ENCODE results near the gene CSTPP1. TPM values are rescaled to one million over a fixed set of nuclear protein-coding genes. Genes with fewer than 3 reads are reported as not detected.

Gene CSTPP1
- total and polyA plus RNA-seq, 2 of the 4 experiments (the other 2 are of a cell fraction): 22.0 to 35.7 TPM

DNA sequence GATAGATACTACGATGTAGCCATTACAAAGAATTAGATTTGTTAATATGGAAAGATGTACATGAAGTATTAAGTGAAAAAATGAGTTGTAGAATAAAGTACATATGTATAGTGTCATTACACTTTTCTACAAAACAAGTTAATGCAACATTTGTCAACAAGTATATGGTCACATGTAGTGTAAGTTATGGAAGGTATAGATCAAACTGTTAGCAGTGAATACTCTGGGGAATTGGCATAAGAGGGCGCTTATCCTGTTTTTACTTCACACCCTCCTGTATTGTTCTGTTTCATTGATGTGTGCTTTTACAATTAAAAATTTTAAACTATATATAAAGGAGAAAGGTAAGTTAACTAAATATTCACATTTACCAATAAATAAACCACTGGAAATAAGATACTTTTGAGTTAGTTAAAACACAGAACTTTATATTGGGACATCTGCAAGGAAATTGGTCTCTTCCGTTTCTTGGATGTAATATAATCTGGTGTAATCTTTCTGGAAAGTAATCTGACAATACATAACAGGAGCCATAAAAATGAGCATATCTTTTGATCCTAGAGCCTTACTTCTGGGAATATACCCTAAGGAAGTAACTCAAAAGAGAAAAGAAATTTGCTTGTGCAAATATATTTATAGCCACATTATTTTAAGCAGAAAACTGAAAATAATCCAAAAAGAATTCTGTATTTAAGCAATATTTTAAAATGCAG is 34.5 kb downstream of the CSTPP1 start:
- Histone ChIP-seq H3K9me1 (ENCODE audit: insufficient read depth, low read length) (no peaks in the 10 kb centered on the region; the same call in 1 of the 2 replicates), H3K14ac (replicated peaks; ENCODE audit: low read depth, low read length) (no peak overlapping the region), H3K79me1 (ENCODE audit: low read depth in 1 of 2, low read length in 2 of 2) (no peaks in the 10 kb centered on the region; a peak in 1 of 4 replicates), H4K5ac (ENCODE audit: low read depth, low read length) (no peak overlapping the region), H3K27me3 (ENCODE audit: control insufficient read depth, insufficient read depth, low read length) (no peaks in the 10 kb centered on the region), H2BK20ac (ENCODE audit: low read depth, low read length) (no peak overlapping the region), H4K91ac (ENCODE audit: insufficient read depth, low read depth, low read length) (no peak overlapping the region), H2AK9ac (replicated peaks; ENCODE audit: low read depth, low read length, poor library complexity) (no peak overlapping the region), H3K27ac (ENCODE audit: insufficient read depth, low read length) (no peak overlapping the region), H3K9me3 (ENCODE audit: control insufficient read depth, insufficient read depth, low read length) (no peaks in the 10 kb centered on the region), H2BK5ac (ENCODE audit: low read depth, low read length, poor library complexity, severe bottlenecking) (no peak overlapping the region), H3K4me3 (ENCODE audit: insufficient read depth, low read depth, low read length) (no peak overlapping the region), H4K8ac (ENCODE audit: low read depth in 2 of 2, low read length in 2 of 2) (no peak overlapping the region), H3K4me2 (ENCODE audit: low read depth, low read length) (no peak overlapping the region), H3K18ac (ENCODE audit: low read depth, low read length) (no peak overlapping the region), H4K20me1 (ENCODE audit: insufficient read depth, low read length) (no peaks in the 10 kb centered on the region), H3K36me3 (ENCODE audit: control insufficient read depth, insufficient read depth, low read length) (no peaks in the 10 kb centered on the region), H2AFZ (replicated peaks; ENCODE audit: low read length, poor library complexity) (no peak overlapping the region), H3K4me1 (ENCODE audit: control insufficient read depth, insufficient read depth, low read length) (no peaks in the 10 kb centered on the region), H3K23ac (ENCODE audit: low read depth, low read length) (no peak overlapping the region), H3K4ac (ENCODE audit: low read depth, low read length) (no peak overlapping the region), H2AK5ac (ENCODE audit: low read depth, low read length) (no peak overlapping the region), H3K56ac (ENCODE audit: extremely low read depth, insufficient read depth, low read length) (no peak overlapping the region), H2BK120ac (ENCODE audit: low read depth, low read length) (no peak overlapping the region), H2BK15ac (ENCODE audit: low read depth, low read length) (no peak overlapping the region), H3K9ac (ENCODE audit: low read depth, low read length) (no peak overlapping the region)
- CTCF ChIA-PET: no interaction called here
- dilution Hi-C loops (cut with HindIII; ENCODE audit: low sequenced_read_pairs, unreplicated experiment): no loop called here
- in situ Hi-C loops (cut with MboI; ENCODE audit: low sequenced_read_pairs): no loop called here
- ATAC-seq (ENCODE audit: low read depth): no peak
- BruUV-seq (replicated peaks): no TSS peak
- POLR2A ChIA-PET (ENCODE audit: unreplicated experiment): no interaction called here
- no peak for TF ChIP-seq MXI1 (IDR thresholded peaks at IDR 0.05; ENCODE audit: borderline replicate concordance, low read depth, low read length)
- TF ChIP-seq RFX5 (IDR thresholded peaks at IDR 0.05; ENCODE audit: low read depth, low read length): no peak
- TF ChIP-seq, protein P1, sequence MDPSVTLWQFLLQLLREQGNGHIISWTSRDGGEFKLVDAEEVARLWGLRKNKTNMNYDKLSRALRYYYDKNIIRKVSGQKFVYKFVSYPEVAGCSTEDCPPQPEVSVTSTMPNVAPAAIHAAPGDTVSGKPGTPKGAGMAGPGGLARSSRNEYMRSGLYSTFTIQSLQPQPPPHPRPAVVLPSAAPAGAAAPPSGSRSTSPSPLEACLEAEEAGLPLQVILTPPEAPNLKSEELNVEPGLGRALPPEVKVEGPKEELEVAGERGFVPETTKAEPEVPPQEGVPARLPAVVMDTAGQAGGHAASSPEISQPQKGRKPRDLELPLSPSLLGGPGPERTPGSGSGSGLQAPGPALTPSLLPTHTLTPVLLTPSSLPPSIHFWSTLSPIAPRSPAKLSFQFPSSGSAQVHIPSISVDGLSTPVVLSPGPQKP (IDR thresholded peaks at IDR 0.05; ENCODE audit: borderline replicate concordance, low read depth, low read length): no peak
- TF ChIP-seq, protein P2, sequence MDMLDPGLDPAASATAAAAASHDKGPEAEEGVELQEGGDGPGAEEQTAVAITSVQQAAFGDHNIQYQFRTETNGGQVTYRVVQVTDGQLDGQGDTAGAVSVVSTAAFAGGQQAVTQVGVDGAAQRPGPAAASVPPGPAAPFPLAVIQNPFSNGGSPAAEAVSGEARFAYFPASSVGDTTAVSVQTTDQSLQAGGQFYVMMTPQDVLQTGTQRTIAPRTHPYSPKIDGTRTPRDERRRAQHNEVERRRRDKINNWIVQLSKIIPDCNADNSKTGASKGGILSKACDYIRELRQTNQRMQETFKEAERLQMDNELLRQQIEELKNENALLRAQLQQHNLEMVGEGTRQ (IDR thresholded peaks at IDR 0.05; ENCODE audit: low read depth, low read length): no peak
- no peak for TF ChIP-seq POLR2A (IDR thresholded peaks at IDR 0.05; ENCODE audit: low read depth, low read length)
- TF ChIP-seq NFE2L2 (IDR thresholded peaks at IDR 0.05; ENCODE audit: low read depth, low read length): no peak
- TF ChIP-seq CEBPB (IDR thresholded peaks at IDR 0.05; ENCODE audit: low read depth, low read length): no peak
- no peak for TF ChIP-seq MAZ (IDR thresholded peaks at IDR 0.05; ENCODE audit: borderline replicate concordance, low read depth, low read length)
- TF ChIP-seq FOS (IDR thresholded peaks at IDR 0.05; ENCODE audit: low read depth, low read length): no peak
- TF ChIP-seq RCOR1 (IDR thresholded peaks at IDR 0.05; ENCODE audit: insufficient replicate concordance, low read length): no peak
- TF ChIP-seq RAD21 (IDR thresholded peaks at IDR 0.05; ENCODE audit: low read length): no peak
- no peak for TF ChIP-seq CHD1 (IDR thresholded peaks at IDR 0.05; ENCODE audit: low read depth, low read length)
- no peak for TF ChIP-seq BHLHE40 (IDR thresholded peaks at IDR 0.05; ENCODE audit: low read depth, low read length)
- TF ChIP-seq, protein P3, sequence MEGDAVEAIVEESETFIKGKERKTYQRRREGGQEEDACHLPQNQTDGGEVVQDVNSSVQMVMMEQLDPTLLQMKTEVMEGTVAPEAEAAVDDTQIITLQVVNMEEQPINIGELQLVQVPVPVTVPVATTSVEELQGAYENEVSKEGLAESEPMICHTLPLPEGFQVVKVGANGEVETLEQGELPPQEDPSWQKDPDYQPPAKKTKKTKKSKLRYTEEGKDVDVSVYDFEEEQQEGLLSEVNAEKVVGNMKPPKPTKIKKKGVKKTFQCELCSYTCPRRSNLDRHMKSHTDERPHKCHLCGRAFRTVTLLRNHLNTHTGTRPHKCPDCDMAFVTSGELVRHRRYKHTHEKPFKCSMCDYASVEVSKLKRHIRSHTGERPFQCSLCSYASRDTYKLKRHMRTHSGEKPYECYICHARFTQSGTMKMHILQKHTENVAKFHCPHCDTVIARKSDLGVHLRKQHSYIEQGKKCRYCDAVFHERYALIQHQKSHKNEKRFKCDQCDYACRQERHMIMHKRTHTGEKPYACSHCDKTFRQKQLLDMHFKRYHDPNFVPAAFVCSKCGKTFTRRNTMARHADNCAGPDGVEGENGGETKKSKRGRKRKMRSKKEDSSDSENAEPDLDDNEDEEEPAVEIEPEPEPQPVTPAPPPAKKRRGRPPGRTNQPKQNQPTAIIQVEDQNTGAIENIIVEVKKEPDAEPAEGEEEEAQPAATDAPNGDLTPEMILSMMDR (conservative IDR thresholded peaks at IDR 0.05; ENCODE audit: low read depth, low read length): no peak
- TF ChIP-seq MAFK (IDR thresholded peaks at IDR 0.05; ENCODE audit: low read depth, low read length): no peak
- intact Hi-C loops (cut with micrococcal nuclease): no loop called here
- no peak for DNase-seq
- no CpG with 5 or more reads among the region's 3 CpGs for WGBS, 2 experiments (ENCODE audit: extremely low coverage in 2 of 2, insufficient read length in 1 of 2)
